B cell (primary cell): ENCODE data around the gene TNFRSF19. TPM values are rescaled to one million over a fixed set of nuclear protein-coding genes. Genes with fewer than 3 reads are reported as not detected.
"Not testable (repeated sequence)": the region's sequence is repeated elsewhere in the genome, so short reads cannot be mapped to it uniquely, and the experiment has no call there.

Source experiments
- ATAC-seq: fragments of 200-7000 bp; cut with Tn5 transposase; one replicate; pipeline ENCODE4 v1.10.0; 2021; ENCODE audit warnings: low read depth, mild to moderate bottlenecking, moderate number of reproducible peaks, moderate library complexity
- CTCF ChIA-PET: fragments of 350-600 bp; sonication (Branson Sonifier 250); formaldehyde crosslinking; loops from one replicate; lab custom pipeline; 2021; ENCODE audit warnings: antibody characterized with exemption, inconsistent platforms; lab: Charles Lee
- POLR2A ChIA-PET: fragments of 350-600 bp; sonication (Branson Sonifier 250); formaldehyde crosslinking; loops from one replicate; lab custom pipeline; 2021; ENCODE audit warnings: antibody characterized with exemption; lab: Charles Lee
- DNase-seq: peaks from one replicate; pipeline ENCODE4 v3.0.0; 2013
- H2AFZ ChIP-seq: 2 replicates; pipeline ENCODE4 v1.6.1; 2012; ENCODE audit warnings: mild to moderate bottlenecking, low read depth, low read length; ENCODE audit not compliant: insufficient read depth, poor library complexity, severe bottlenecking
- H3K27ac ChIP-seq, 2 donors: 1 replicate in 1 of 2; 2 replicates in 1 of 2; pipeline ENCODE4 v1.5.1; 2012 to 2013; ENCODE audit warnings: low read length in 2 of 2, mild to moderate bottlenecking in 2 of 2, moderate library complexity in 1 of 2
- H3K27me3 ChIP-seq, 4 experiments: fragments of 200-600 bp in 1 of 4; sonication (generic) in 1 of 4; replicated peaks in 1 of 4; 1 replicate in 2 of 4; 2 replicates in 2 of 4; pipeline versions ENCODE4 v1.6.1 to v1.7.0; 2013 to 2016; ENCODE audit warnings: low read length in 3 of 4, mild to moderate bottlenecking in 2 of 4, mixed read lengths in 1 of 4, moderate library complexity in 1 of 4; ENCODE audit not compliant: insufficient read depth in 4 of 4, control insufficient read depth in 3 of 4; ENCODE audit errors: control extremely low read depth in 1 of 4
- H3K36me3 ChIP-seq, 2 experiments: replicated peaks in 1 of 2; 1 replicate in 1 of 2; 2 replicates in 1 of 2; pipeline versions ENCODE4 v1.6.1 to v1.7.1; 2013; ENCODE audit warnings: low read length in 1 of 2; ENCODE audit not compliant: insufficient read depth in 2 of 2, control insufficient read depth in 1 of 2; ENCODE audit errors: control extremely low read depth in 1 of 2, extremely low read depth in 1 of 2
- H3K4me1 ChIP-seq, 2 donors: fragments of 200-600 bp in 1 of 2; sonication (generic) in 1 of 2; 1 replicate in 1 of 2; 2 replicates in 1 of 2; pipeline versions ENCODE4 v1.5.1 to v1.6.1; 2013 to 2017; ENCODE audit warnings: low read length in 2 of 2; ENCODE audit not compliant: control insufficient read depth in 2 of 2, insufficient read depth in 2 of 2
- H3K4me2 ChIP-seq: replicated peaks from 2 replicates; pipeline ENCODE3; 2012; ENCODE audit warnings: mild to moderate bottlenecking, low read depth, low read length; ENCODE audit not compliant: poor library complexity, severe bottlenecking
- H3K4me3 ChIP-seq, 5 experiments: fragments of 200-600 bp in 1 of 5; sonication (generic) in 1 of 5; 1 replicate in 3 of 5; 2 replicates in 2 of 5; pipeline versions ENCODE4 v1.5.1 to v1.7.0; 2011 to 2016; ENCODE audit warnings: low read length in 4 of 5, mild to moderate bottlenecking in 4 of 5, low read depth in 2 of 5, control low read depth in 1 of 5, moderate library complexity in 1 of 5; ENCODE audit not compliant: insufficient read depth in 1 of 5; ENCODE audit errors: control extremely low read depth in 1 of 5, extremely low read depth in 1 of 5
- H3K79me2 ChIP-seq: fragments of 200-600 bp; sonication (generic); one replicate; pipeline ENCODE4 v1.6.0; 2016; ENCODE audit warnings: low read length; ENCODE audit not compliant: control insufficient read depth, insufficient read depth
- H3K9ac ChIP-seq: fragments of 200-600 bp; sonication (generic); 2 replicates; pipeline ENCODE4 v1.6.1; 2017; ENCODE audit warnings: mild to moderate bottlenecking, low read length, moderate library complexity
- H3K9me3 ChIP-seq, 3 donors: one replicate each; pipeline versions ENCODE4 v1.6.1 to v1.7.1; 2013; ENCODE audit warnings: low read length in 2 of 3; ENCODE audit not compliant: control insufficient read depth in 2 of 3, insufficient read depth in 1 of 3; ENCODE audit errors: control extremely low read depth in 1 of 3
- H4K20me1 ChIP-seq: 2 replicates; pipeline ENCODE4 v1.6.0; 2012; ENCODE audit warnings: mild to moderate bottlenecking, low read length; ENCODE audit not compliant: insufficient read depth, control insufficient read depth, poor library complexity, severe bottlenecking
- H3K27ac Mint-ChIP-seq: one replicate; pipeline ENCODE4 v1.8.0; 2021; ENCODE audit warnings: mixed read lengths
- H3K27me3 Mint-ChIP-seq: one replicate; pipeline ENCODE4 v1.8.0; 2021; ENCODE audit warnings: mixed read lengths
- H3K4me1 Mint-ChIP-seq: one replicate; pipeline ENCODE4 v1.8.0; 2021; ENCODE audit warnings: mixed read lengths
- H3K4me3 Mint-ChIP-seq: one replicate; pipeline ENCODE4 v1.8.0; 2021; ENCODE audit warnings: mixed read lengths
- H3K9me3 Mint-ChIP-seq: one replicate; pipeline ENCODE4 v1.8.0; 2022; ENCODE audit warnings: mixed read lengths; ENCODE audit not compliant: insufficient read depth
- EZH2 ChIP-seq: IDR thresholded peaks from 2 replicates; pipeline ENCODE4 v1.6.1; 2012; ENCODE audit warnings: borderline replicate concordance, low read depth, mild to moderate bottlenecking, moderate library complexity, low read length; ENCODE audit not compliant: insufficient read depth, poor library complexity, severe bottlenecking
- WGBS: methylation state at CpG from one replicate; pipeline ENCODE4 v1.1.5; 2013; ENCODE audit warnings: missing lambda C conversion rate; ENCODE audit not compliant: insufficient coverage; 5-methylcytosine and 5-hydroxymethylcytosine counted together
- intact Hi-C: fragments of 100-400 bp; cut with micrococcal nuclease; formaldehyde crosslinking; loops from one replicate; pipeline ENCODE4 v1.10.0; 2022
- polyA plus RNA-seq: library from polyadenylated mRNA; depleted of rRNA; stranded (reverse); fragments of >200 nt; gene quantifications from 2 replicates; pipeline ENCODE4 v1.2.3, GENCODE V29; 2012
- total RNA-seq, 2 donors: library from RNA; stranded (reverse); fragments of 120-200 nt in 1 of 2; gene quantifications; 1 replicate in 1 of 2; 2 replicates in 1 of 2; pipeline versions ENCODE4 v1.2.3 to v1.2.4, GENCODE V29; 2013 to 2022
- TF ChIP-seq, protein P1 (sequence below): fragments of 200-600 bp; IDR thresholded peaks from one replicate; pipeline ENCODE4 v1.8.0; 2022; ENCODE audit warnings: antibody characterized with exemption, mild to moderate bottlenecking

TNFRSF19 gene
- total and polyA plus RNA-seq, 2 donors (not counting 1 experiment from before 2014, with no cell fraction given), result 0.36 TPM; not detected in 1

DNA sequence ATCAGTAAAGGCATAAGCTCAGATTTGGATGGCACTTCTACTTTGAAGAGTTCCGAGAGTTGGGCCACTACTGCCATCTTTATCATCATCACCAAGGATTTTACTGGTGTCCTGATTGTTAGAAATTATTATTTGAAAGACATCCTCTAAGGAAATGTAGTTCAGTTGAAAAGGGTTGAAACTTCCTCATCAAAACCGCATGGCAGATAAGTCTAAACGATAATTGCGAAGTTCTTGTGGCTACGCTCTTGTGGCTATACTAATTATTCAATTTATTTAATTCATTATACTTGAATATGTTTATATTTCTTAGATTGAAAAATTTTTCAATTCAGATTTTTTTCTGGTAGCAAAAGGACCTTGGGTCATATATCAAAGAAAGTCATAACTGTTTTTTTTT, 22.4 kb downstream of the TNFRSF19 start:
- ATAC-seq, result no peak
- no peaks in the 10 kb centered on the region for H3K4me1 Mint-ChIP-seq
- no peak overlapping the region for H3K27ac Mint-ChIP-seq
- Histone ChIP-seq H3K27me3 (peaks cover 0 to 14% (median 6%) of the 10 kb centered on the region in 4 experiments), H3K27ac (no peak overlapping the region), H3K4me3 (no peak overlapping the region), H4K20me1 (no peaks in the 10 kb centered on the region), H3K79me2 (no peaks in the 10 kb centered on the region), H3K4me2 (no peak overlapping the region), H3K9ac (no peak overlapping the region), H3K9me3 (peaks cover 0 to 9% (median 0%) of the 10 kb centered on the region in 3 donors), H3K36me3 (no peaks in the 10 kb centered on the region), H2AFZ (no peak overlapping the region), H3K4me1 (no peaks in the 10 kb centered on the region)
- peaks cover 37% of the 10 kb centered on the region for H3K27me3 Mint-ChIP-seq
- no peak overlapping the region for H3K4me3 Mint-ChIP-seq
- POLR2A ChIA-PET, result no interaction called here
- TF ChIP-seq, protein P1, sequence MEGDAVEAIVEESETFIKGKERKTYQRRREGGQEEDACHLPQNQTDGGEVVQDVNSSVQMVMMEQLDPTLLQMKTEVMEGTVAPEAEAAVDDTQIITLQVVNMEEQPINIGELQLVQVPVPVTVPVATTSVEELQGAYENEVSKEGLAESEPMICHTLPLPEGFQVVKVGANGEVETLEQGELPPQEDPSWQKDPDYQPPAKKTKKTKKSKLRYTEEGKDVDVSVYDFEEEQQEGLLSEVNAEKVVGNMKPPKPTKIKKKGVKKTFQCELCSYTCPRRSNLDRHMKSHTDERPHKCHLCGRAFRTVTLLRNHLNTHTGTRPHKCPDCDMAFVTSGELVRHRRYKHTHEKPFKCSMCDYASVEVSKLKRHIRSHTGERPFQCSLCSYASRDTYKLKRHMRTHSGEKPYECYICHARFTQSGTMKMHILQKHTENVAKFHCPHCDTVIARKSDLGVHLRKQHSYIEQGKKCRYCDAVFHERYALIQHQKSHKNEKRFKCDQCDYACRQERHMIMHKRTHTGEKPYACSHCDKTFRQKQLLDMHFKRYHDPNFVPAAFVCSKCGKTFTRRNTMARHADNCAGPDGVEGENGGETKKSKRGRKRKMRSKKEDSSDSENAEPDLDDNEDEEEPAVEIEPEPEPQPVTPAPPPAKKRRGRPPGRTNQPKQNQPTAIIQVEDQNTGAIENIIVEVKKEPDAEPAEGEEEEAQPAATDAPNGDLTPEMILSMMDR, result no peak
- no peak for TF ChIP-seq EZH2
- no peaks in the 10 kb centered on the region for H3K9me3 Mint-ChIP-seq
- intact Hi-C loops, result no loop called here
- WGBS, result no CpG with 5 or more reads among the region's 5 CpGs
- no peak for DNase-seq
- CTCF ChIA-PET, result no interaction called here

DNA sequence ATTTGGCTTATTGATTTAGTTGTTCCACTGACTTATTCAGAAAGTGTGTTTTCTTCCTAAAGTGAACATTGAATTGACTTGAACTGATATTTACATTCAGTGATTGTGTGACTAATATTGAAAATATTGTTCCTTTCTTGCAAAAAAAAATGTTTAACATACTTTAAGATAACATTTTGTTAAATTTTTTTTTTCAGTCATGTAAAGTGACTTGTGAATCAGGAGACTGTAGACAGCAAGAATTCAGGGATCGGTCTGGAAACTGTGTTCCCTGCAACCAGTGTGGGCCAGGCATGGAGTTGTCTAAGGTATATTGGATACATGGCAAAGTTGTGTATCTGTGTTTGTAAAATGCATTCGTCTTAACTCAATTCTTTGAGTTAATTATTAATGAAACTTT, 22.9 kb downstream of the TNFRSF19 start:
- no peaks in the 10 kb centered on the region for H4K20me1 ChIP-seq
- peaks cover 0 to 9% (median 0%) of the 10 kb centered on the region in 3 donors for H3K9me3 ChIP-seq
- no peak overlapping the region for H2AFZ ChIP-seq
- H3K27me3 ChIP-seq, result peaks cover 0 to 10% (median 6%) of the 10 kb centered on the region in 4 experiments
- no peaks in the 10 kb centered on the region for H3K79me2 ChIP-seq
- Mint-ChIP-seq H3K27ac (no peak overlapping the region), H3K4me1 (no peaks in the 10 kb centered on the region), H3K4me3 (no peak overlapping the region), H3K27me3 (peaks cover 38% of the 10 kb centered on the region), H3K9me3 (no peaks in the 10 kb centered on the region)
- H3K27ac ChIP-seq, result no peak overlapping the region
- no peak for DNase-seq
- no peak overlapping the region for H3K4me3 ChIP-seq
- TF ChIP-seq EZH2, result no peak
- TF ChIP-seq, protein P1, result no peak
- WGBS, result 100% methylated on average over 1 of the region's 2 CpGs
- no peak overlapping the region for H3K9ac ChIP-seq
- no peaks in the 10 kb centered on the region for H3K36me3 ChIP-seq
- ATAC-seq, result no peak
- H3K4me1 ChIP-seq, result no peaks in the 10 kb centered on the region
- no peak overlapping the region for H3K4me2 ChIP-seq
- ChIA-PET POLR2A (no interaction called here), CTCF (no interaction called here)
- intact Hi-C loops, result no loop called here

DNA sequence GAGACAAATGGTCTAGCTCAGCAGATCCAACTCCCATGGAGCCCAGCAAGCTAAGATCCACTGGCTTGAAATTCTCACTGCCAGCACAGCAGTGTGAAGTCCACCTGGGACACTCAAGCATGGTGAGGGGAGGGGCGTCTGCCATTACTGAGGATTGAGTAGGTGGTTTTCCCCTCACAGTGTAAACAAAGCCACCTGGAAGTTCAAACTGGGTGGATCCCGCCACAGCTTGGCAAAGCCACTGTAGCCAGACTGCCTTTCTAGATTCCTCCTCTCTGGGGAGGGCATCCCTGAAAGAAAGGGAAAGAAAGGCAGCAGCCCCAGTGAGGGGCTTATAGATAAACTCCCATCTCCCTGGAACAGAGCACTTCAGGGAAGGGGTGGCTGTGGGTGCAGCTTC, 24.1 kb downstream of the TNFRSF19 start:
- H3K27me3 Mint-ChIP-seq, result peaks cover 38% of the 10 kb centered on the region

More for the DNA sequence above, 24.1 kb downstream of the TNFRSF19 start:
- H3K27ac ChIP-seq, H3K4me2 ChIP-seq, H3K4me1 Mint-ChIP-seq, H3K79me2 ChIP-seq, H3K9ac ChIP-seq, ATAC-seq, H3K36me3 ChIP-seq, H4K20me1 ChIP-seq, H3K27ac Mint-ChIP-seq, H3K4me3 Mint-ChIP-seq, H3K4me3 ChIP-seq, POLR2A ChIA-PET, DNase-seq, H3K9me3 Mint-ChIP-seq, H3K4me1 ChIP-seq, H2AFZ ChIP-seq: not testable (repeated sequence)
- H3K27me3 ChIP-seq, result peaks cover 0 to 12% (median 9%) of the 10 kb centered on the region in 4 experiments
- CTCF ChIA-PET, result interaction anchor here (1.4 to 1.8 kb wide), 2 partner anchors 13 to 272 kb away, joined by 3 to 4 read pairs; no protein-coding TSS in a partner anchor
- H3K9me3 ChIP-seq, result peaks cover 2 to 11% (median 3%) of the 10 kb centered on the region in 3 donors
- intact Hi-C loops, result loop anchor here (1.0 kb wide), 1 partner anchor 277 kb away; no protein-coding TSS in a partner anchor
- 93% methylated on average over 2 of the region's 2 CpGs for WGBS
